Testis (tissue), 3 donors: ENCODE results near the gene CNTNAP3B. TPM values are rescaled to one million over a fixed set of nuclear protein-coding genes. Genes with fewer than 3 reads are reported as not detected.
"Not testable (repeated sequence)": the region's sequence is repeated elsewhere in the genome, so short reads cannot be mapped to it uniquely, and the experiment has no call there.

Experiments
- DNase-seq: peaks from one replicate; pipeline ENCODE4 v3.0.0-alpha.2; 2019
- H3K27ac ChIP-seq, 2 donors: fragments of 200-600 bp; sonication (generic); one replicate each; pipeline ENCODE4 v1.5.1; 2019
- H3K27me3 ChIP-seq: fragments of 200-600 bp; sonication (generic); one replicate; pipeline ENCODE4 v1.5.1; 2019
- H3K36me3 ChIP-seq: fragments of 200-600 bp; sonication (generic); one replicate; pipeline ENCODE4 v1.5.1; 2017; ENCODE audit warnings: low read depth; ENCODE audit errors: missing control alignments
- H3K4me1 ChIP-seq: fragments of 200-600 bp; sonication (generic); one replicate; pipeline ENCODE4 v1.5.1; 2019
- H3K4me3 ChIP-seq, 2 donors: fragments of 200-600 bp; sonication (generic); one replicate each; pipeline ENCODE4 v1.5.1; 2017 to 2019
- H3K9me3 ChIP-seq: fragments of 200-600 bp; sonication (generic); one replicate; pipeline ENCODE4 v1.5.1; 2017
- WGBS, 2 donors: methylation state at CpG; one replicate each; pipeline ENCODE4 v1.1.5; 2018; 5-methylcytosine and 5-hydroxymethylcytosine counted together
- intact Hi-C: fragments of 100-400 bp; cut with DNase I; formaldehyde crosslinking; loops from one replicate; pipeline ENCODE4 v1.15.1; 2023; ENCODE audit warnings: low total_unique reads
- polyA plus RNA-seq: library from polyadenylated mRNA; stranded (reverse); fragments of 350-450 nt; fragmentation: Illumina TruSeq; extraction: RNeasy Lipid Tissue Mini Kit (QIAGEN cat#74804); gene quantifications from one replicate; pipeline ENCODE4 v1.2.3, GENCODE V29; 2014; ENCODE audit warnings: low read depth, low replicate concordance; ENCODE audit not compliant: insufficient read depth
- total RNA-seq, 2 donors: library from RNA; depleted of rRNA; stranded (reverse); fragments of >200 nt; gene quantifications; one replicate each; pipeline ENCODE4 v1.2.3, GENCODE V29; 2016

CNTNAP3B gene
- total and polyA plus RNA-seq, 3 donors from 2014 or later: 5.9 to 40.8 (median 26.2) TPM

DNA sequence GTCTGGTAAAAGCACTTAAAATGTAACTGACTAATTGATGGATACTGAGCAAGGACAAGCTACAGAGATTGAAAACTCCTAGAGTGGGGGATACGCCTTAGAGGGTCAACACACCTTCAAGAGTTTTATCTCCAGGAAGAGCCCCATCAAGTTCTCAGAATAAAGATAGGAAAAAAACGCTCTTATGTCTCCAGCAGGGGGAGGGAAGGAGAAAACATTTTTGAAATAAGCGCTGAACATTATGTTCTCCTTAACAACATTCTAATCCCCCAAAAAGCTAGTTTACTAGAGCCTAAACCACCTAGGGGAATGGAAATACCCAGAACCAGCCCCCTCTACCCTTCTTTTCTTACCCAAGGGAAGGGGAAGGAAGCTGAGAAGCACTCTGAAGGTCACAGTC, 187.5 kb downstream of the CNTNAP3B start:
- H3K4me1 ChIP-seq, H3K36me3 ChIP-seq, H3K27me3 ChIP-seq, H3K4me3 ChIP-seq, H3K9me3 ChIP-seq, DNase-seq, H3K27ac ChIP-seq, intact Hi-C loops: not testable (repeated sequence)
- 40 to 61% methylated on average over 2 to 3 of the region's 3 CpGs for WGBS, 2 donors

GRCh38 chr9:41938143-41938542, 191.1 kb downstream of the CNTNAP3B start:
- H3K27me3 ChIP-seq, H3K9me3 ChIP-seq, H3K27ac ChIP-seq, H3K4me1 ChIP-seq, H3K4me3 ChIP-seq, H3K36me3 ChIP-seq, intact Hi-C loops, DNase-seq: not testable (repeated sequence)

GRCh38 chr9:41935727-41936126, 193.5 kb downstream of the CNTNAP3B start:
- WGBS, 2 donors: 69 to 70% methylated on average over 3 of the region's 3 CpGs
- H3K27me3 ChIP-seq, H3K4me1 ChIP-seq, DNase-seq, H3K4me3 ChIP-seq, H3K9me3 ChIP-seq, intact Hi-C loops, H3K27ac ChIP-seq, H3K36me3 ChIP-seq: not testable (repeated sequence)

DNA sequence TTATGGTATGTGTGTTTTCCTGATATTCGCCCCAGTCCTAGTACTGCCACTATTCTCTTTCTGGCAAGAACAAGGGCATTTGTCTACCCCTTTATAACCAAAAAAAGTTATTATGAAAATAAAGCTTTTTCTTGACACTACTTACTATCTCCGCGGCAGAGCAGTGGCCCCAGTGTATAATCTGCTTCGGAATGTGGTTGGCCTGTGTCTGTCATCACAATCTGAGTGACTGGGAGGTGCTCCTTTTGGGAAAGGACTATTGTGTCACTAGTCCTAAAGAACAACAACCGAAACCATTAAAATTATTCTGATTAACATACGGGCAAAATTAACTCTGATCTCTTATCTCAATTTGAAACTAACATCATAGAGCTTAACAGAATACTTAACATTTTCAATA, 200.1 kb downstream of the CNTNAP3B start:
- H3K27ac ChIP-seq, H3K4me3 ChIP-seq, DNase-seq, H3K36me3 ChIP-seq, intact Hi-C loops, H3K9me3 ChIP-seq, H3K4me1 ChIP-seq, H3K27me3 ChIP-seq: not testable (repeated sequence)
- WGBS, 2 donors: 81 to 100% methylated on average over 3 to 5 of the region's 6 CpGs

DNA sequence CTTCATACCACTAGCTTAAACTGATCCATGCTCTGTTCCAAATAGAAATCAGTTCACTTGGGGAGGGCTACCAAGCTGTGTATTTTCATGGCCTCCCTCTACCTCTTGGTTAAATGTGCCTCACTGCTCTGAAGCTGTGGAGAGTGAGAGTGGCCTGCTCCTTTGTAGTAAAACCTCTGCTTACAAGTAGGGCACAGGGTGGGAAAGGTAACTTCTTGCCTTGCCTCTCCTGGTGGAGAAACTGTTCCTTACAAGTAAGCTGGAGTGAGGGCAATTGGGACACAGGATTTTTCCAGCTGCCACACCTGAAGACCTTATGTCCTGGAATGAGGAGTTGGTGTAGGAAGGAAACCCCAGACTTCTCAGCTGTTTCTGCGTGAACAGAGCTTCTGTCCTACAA, 211.9 kb downstream of the CNTNAP3B start:
- DNase-seq, H3K36me3 ChIP-seq, H3K4me1 ChIP-seq, H3K9me3 ChIP-seq, H3K27ac ChIP-seq, H3K27me3 ChIP-seq, intact Hi-C loops, H3K4me3 ChIP-seq: not testable (repeated sequence)
- WGBS, 2 donors: 31% methylated on average over 1 of the region's 1 CpG; no CpG with 5 or more reads in 1 of the 2 donors

GRCh38 chr9:41905488-41905887, 223.7 kb downstream of the CNTNAP3B start:
- WGBS, 2 donors: no CpG with 5 or more reads among the region's 4 CpGs
- intact Hi-C loops, H3K27me3 ChIP-seq, H3K27ac ChIP-seq, H3K4me3 ChIP-seq, DNase-seq, H3K36me3 ChIP-seq, H3K9me3 ChIP-seq, H3K4me1 ChIP-seq: not testable (repeated sequence)

- H3K4me1 ChIP-seq, H3K27ac ChIP-seq, H3K4me3 ChIP-seq, H3K36me3 ChIP-seq, DNase-seq, intact Hi-C loops, H3K27me3 ChIP-seq, H3K9me3 ChIP-seq: not testable (repeated sequence)
- no CpG with 5 or more reads among the region's 6 CpGs for WGBS, 2 donors
Measured at GRCh38 chr9:41902762-41903161, 226.5 kb downstream of the CNTNAP3B start.

DNA sequence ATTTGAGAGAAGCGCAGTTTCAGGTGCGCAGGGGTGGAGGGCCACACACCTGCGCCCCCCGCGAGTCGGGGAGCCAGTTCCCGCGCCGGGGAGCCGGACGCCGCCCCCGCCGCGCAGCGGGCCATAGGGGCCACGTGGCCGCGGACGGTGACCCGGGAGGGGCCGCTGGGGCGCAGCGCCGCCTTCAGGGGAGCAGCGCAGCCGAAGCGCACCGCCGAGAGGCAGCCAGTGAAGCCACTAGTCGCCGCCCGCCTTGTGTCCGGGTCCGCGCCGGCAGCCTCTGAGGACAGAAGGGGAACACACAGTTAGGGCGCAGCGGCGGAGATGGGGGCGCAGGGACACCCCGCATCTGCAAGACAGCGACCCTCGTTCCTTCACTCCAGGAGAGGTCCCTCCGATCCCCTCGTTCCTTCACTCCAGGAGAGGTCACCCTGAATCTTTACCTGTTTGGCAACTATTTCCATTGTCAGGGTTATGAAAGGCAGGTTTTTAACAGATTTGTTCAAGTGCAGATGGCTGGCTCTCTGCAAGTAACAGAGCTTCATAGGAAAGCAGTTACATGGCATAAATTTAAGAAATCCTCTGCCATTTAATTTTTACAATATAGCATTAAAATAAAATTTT, 230.4 kb downstream of the CNTNAP3B start:
- H3K27ac ChIP-seq, DNase-seq, H3K9me3 ChIP-seq, H3K27me3 ChIP-seq, H3K4me3 ChIP-seq, intact Hi-C loops, H3K4me1 ChIP-seq, H3K36me3 ChIP-seq: not testable (repeated sequence)
- WGBS, 2 donors: no CpG with 5 or more reads among the region's 46 CpGs

DNA sequence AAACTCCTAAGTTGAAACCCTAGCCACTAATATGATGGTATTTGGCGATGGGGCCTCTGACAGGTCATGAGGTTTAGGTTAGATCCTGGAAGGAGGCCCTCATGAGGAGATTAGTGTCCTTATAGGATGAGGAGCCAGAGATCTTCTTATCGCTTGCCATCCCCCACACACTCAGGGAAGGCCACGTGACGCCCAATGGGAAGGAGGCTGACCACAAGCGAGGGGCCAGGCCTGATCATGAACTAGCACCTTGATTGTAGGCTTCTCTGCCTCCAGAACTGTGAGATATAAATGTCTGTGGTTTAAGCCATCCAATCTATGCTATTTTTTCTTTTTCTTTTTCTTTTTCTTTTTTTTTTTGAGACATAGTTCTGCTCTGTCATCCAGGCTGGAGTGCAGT, 254.7 kb downstream of the CNTNAP3B start:
- WGBS, 2 donors: no CpG with 5 or more reads among the region's 5 CpGs
- DNase-seq, H3K4me3 ChIP-seq, H3K36me3 ChIP-seq, H3K9me3 ChIP-seq, H3K4me1 ChIP-seq, H3K27me3 ChIP-seq, intact Hi-C loops, H3K27ac ChIP-seq: not testable (repeated sequence)

- WGBS, 2 donors: no CpG with 5 or more reads among the region's 2 CpGs
- intact Hi-C loops: not testable (repeated sequence)
Measured at GRCh38 chr9:41855422-41855821, 273.8 kb downstream of the CNTNAP3B start.

DNA sequence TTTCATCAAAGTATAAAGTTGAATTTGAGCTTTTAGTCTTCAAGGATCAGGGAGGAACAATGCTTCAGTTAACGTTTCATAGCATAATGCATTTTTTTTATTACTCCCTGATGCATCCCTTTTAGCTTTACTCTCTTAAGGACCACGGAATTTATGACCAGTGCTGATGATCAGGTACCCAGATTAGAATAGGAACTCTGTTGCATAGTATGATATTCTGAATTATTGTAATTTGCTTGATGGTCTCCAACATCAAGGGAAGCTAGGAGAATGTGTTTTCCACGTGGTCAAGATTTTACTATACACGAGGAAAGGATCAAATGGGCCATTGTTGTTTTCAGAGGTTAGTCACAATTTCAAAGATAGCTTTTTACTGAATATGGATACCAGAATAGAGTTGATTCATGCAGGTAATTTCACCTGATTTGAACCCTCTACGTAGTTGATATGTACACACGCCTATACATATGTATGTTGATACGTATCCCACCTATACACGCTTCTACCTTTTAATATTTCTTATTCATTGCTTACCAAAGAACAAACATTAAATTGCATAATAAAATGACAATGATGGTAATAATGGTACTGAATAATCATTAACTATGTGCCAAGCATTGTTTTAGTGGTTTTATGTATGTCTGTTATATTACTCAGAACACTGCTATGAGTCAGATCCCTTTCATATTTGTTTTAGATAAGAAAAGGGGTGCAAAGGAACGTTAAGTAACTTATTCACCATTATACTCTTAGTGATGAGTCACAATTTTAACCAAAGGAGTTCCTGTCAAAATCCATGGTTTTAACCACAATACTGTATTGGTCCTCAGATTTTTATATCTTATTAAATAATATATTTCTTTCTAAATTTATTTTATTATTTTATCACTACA, 277.1 kb downstream of the CNTNAP3B start:
- H3K27me3 ChIP-seq, H3K27ac ChIP-seq, DNase-seq, H3K9me3 ChIP-seq, H3K36me3 ChIP-seq, intact Hi-C loops, H3K4me3 ChIP-seq, H3K4me1 ChIP-seq: not testable (repeated sequence)
- no CpG with 5 or more reads among the region's 9 CpGs for WGBS, 2 donors

More at GRCh38 chr9:41855422-41855821, 273.8 kb downstream of the CNTNAP3B start:
- H3K27ac ChIP-seq, H3K36me3 ChIP-seq, DNase-seq, H3K4me1 ChIP-seq, H3K27me3 ChIP-seq, H3K9me3 ChIP-seq, H3K4me3 ChIP-seq: not testable (repeated sequence)

GRCh38 chr9:41847829-41848228, 281.4 kb downstream of the CNTNAP3B start:
- H3K4me1 ChIP-seq, H3K4me3 ChIP-seq, DNase-seq, H3K36me3 ChIP-seq, H3K9me3 ChIP-seq, H3K27ac ChIP-seq, intact Hi-C loops, H3K27me3 ChIP-seq: not testable (repeated sequence)
- no CpG with 5 or more reads among the region's 7 CpGs for WGBS, 2 donors
